ENCODE data around the gene NDRG2.

- TF ChIP-seq EZH2 (IDR thresholded peaks at IDR 0.05; ENCODE audit: borderline replicate concordance, low read length) (no peak), CTCF (conservative IDR thresholded peaks at IDR 0.05 in 1 of 2, IDR thresholded peaks at IDR 0.05 in 1 of 2; ENCODE audit: extremely low read depth in 1 of 2, insufficient read depth in 1 of 2, low read depth in 1 of 2, low read length in 2 of 2) (no peak)
Measured at GRCh38 chr14:20999591-20999990, 25.3 kb downstream of the NDRG2 start.
